ENCODE measurements around the gene GCNT2.
"Not testable (repeated sequence)": the region's sequence is repeated elsewhere in the genome, so short reads cannot be mapped to it uniquely, and the experiment has no call there.

GCNT2 gene

GRCh38 chr6:10547809-10548208, 26.7 kb downstream of the GCNT2 start:
- no peak for DNase-seq (ENCODE audit: low read depth)

- DNase-seq (ENCODE audit: low read depth): no peak
These were observed 29.6 kb downstream of the GCNT2 start for GRCh38 chr6:10550764-10551163.

- DNase-seq (ENCODE audit: low read depth): no peak
These were observed 31.2 kb downstream of the GCNT2 start for GRCh38 chr6:10552270-10552810.

- no peak for DNase-seq (ENCODE audit: low read depth)
These were observed 32.7 kb downstream of the GCNT2 start for GRCh38 chr6:10553871-10554270.

GRCh38 chr6:10554826-10555225, 33.7 kb downstream of the GCNT2 start:
- DNase-seq (ENCODE audit: low read depth): no peak

GRCh38 chr6:10555625-10556309, 34.6 kb downstream of the GCNT2 start:
- DNase-seq (ENCODE audit: low read depth): no peak

- DNase-seq (ENCODE audit: low read depth): no peak
These were observed 35.4 kb downstream of the GCNT2 start for GRCh38 chr6:10556589-10556988.

- no peak for DNase-seq (ENCODE audit: low read depth)
These were observed 35.8 kb downstream of the GCNT2 start for GRCh38 chr6:10556992-10557391.

- DNase-seq (ENCODE audit: low read depth): no peak
These were observed 36.8 kb downstream of the GCNT2 start for GRCh38 chr6:10557913-10558312.

- no peak for DNase-seq (ENCODE audit: low read depth)
These were observed 37.4 kb downstream of the GCNT2 start for GRCh38 chr6:10558565-10558964.

GRCh38 chr6:10559522-10560152, 38.5 kb downstream of the GCNT2 start:
- DNase-seq (ENCODE audit: low read depth): no peak

- no peak for DNase-seq (ENCODE audit: low read depth)
These were observed 40.6 kb downstream of the GCNT2 start for GRCh38 chr6:10561611-10562199.

GRCh38 chr6:10564975-10565673, 44.0 kb downstream of the GCNT2 start:
- DNase-seq (ENCODE audit: low read depth): no peak

- DNase-seq (ENCODE audit: low read depth): no peak
These were observed 44.8 kb downstream of the GCNT2 start for GRCh38 chr6:10565913-10566312.

- no peak for DNase-seq (ENCODE audit: low read depth)
These were observed 46.3 kb downstream of the GCNT2 start for GRCh38 chr6:10567256-10568026.

- DNase-seq (ENCODE audit: low read depth): no peak
These were observed 48.4 kb downstream of the GCNT2 start for GRCh38 chr6:10569392-10570127.

- not testable (repeated sequence) for DNase-seq (ENCODE audit: low read depth)
These were observed 54.4 kb downstream of the GCNT2 start for GRCh38 chr6:10575519-10575918.

- no peak for DNase-seq (ENCODE audit: low read depth)
These were observed 55.1 kb downstream of the GCNT2 start for GRCh38 chr6:10576226-10576625.

GRCh38 chr6:10577112-10577511, 56.0 kb downstream of the GCNT2 start:
- DNase-seq (ENCODE audit: low read depth): no peak

- DNase-seq (ENCODE audit: low read depth): no peak
These were observed 57.6 kb downstream of the GCNT2 start for GRCh38 chr6:10578723-10579122.

- no peak for DNase-seq (ENCODE audit: low read depth)
These were observed 58.7 kb downstream of the GCNT2 start for GRCh38 chr6:10579803-10580202.

Measured in stimulated activated CD8-positive, alpha-beta memory T cell treated with anti-CD3 and anti-CD28 coated beads, Interleukin-7, amount 100 ng/mL, for 24 hours (primary cell).